Epithelial cell of prostate (primary cell): ENCODE measurements around the gene HSPBAP1.

ENCODE experiments used
- DNase-seq: peaks from one replicate; pipeline ENCODE4 v3.0.0-alpha.2; 2011; ENCODE audit warnings: low read depth, low spot score
- H3K27ac ChIP-seq: fragments of 450-650 bp; 2 replicates; pipeline ENCODE4 v1.5.1; 2017; ENCODE audit warnings: mild to moderate bottlenecking

The HSPBAP1 gene

DNA sequence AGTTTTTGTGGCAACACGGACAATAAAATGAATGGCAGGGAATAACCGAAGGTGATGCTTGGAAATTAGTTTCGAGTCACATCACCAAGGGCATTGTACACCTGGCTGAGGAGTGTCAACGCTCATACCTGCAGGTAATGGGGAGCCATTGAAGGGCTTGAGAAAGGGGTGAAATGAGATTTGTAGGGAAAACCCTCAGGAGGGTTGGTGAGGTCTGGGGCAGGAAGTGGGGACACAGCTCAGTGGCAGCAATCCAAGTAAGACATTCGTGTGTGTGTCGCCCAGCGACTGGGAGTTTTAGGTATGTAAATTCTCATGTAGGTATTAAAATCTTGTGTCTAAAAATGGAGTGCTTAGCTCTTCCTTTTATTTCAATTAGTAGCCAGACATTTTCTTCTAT is 98.7 kb downstream of the HSPBAP1 start:
- DNase-seq, result no peak
- no peak overlapping the region for H3K27ac ChIP-seq

DNA sequence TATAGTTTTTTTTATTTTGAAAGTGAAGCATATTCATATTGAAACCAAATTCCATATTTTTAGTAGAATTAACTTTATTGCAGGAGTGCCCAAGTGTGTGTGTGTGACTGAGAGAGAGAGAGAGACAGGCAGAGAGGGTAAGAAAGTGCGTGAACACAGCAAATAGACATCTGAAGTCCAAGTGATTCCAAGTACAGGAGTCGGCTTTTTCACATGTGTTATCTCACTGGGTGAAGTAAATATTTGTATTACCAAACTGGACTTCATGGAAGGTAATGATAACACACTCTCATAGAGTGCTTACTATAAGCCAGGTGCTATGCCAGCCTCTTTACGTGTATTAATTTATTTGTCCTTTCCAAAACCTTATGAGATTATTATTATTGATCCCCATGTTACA is 101.0 kb downstream of the HSPBAP1 start:
- no peak overlapping the region for H3K27ac ChIP-seq
- no peak for DNase-seq

DNA sequence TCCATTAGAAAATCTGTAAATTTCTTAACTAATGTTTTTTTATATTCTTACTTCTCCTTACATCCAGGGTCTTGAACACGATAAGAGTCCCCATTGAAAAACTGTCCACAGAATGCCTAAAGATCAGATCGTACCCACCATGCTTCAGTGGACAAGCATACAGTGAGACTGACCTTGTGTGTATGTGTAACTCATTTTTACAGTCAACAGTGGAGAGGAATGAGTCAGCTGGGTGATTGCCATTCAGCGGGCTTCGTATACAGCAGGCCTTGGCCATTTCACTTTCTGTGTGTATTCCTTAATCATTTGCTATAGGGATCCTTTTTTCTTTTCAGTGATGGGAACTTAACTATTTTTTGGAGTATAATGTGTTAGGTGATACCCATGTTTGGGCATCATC is 102.4 kb downstream of the HSPBAP1 start:
- DNase-seq, result no peak

DNA sequence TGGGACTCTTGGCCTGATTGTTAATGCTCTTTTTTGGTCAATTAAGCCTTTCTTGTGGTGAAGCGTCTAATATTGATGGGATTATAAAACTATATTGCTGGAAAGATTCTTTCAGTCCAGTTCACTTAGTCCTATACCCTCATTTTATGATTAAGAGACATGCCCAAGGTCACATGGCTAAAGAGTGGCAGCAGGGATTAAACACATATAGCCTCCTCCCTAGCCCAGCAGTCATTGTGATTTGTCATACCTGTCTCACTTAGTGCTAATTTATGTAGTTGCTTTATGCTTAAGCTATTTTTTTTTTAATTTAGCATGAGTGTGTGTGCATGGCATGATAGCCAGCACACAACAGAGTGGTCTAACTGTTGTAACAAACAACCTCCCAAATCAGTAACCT is 103.5 kb downstream of the HSPBAP1 start:
- no peak for DNase-seq
- H3K27ac ChIP-seq, result no peak overlapping the region

More for the DNA sequence above, 102.4 kb downstream of the HSPBAP1 start:
- no peak overlapping the region for H3K27ac ChIP-seq
